ENCODE measurements around the gene VILL. TPM values are rescaled to one million over a fixed set of nuclear protein-coding genes. Genes with fewer than 3 reads are reported as not detected.

Gene VILL
- 10 to 100 TPM; 10.8 to 13.3 (median 11.3) TPM for polyA plus RNA-seq (ENCODE audit: insufficient read length in 4 of 4)

- no peak for DNase-seq (ENCODE audit: low read depth in 4 of 4, low spot score in 3 of 4)
Measured at GRCh38 chr3:37990527-37990926, at the start of gene VILL. TSS of gene VILL (plus strand) at chr3:37990786. CDS start at chr3:37993673, 2,887 bp downstream.

GRCh38 chr3:37941608-37942508 is 48.7 kb upstream of the VILL start:
- DNase-seq (ENCODE audit: low read depth in 4 of 4, low spot score in 3 of 4) = no peak

- no peak for DNase-seq (ENCODE audit: low read depth in 4 of 4, low spot score in 3 of 4)
Measured at GRCh38 chr3:37942646-37943045, 47.9 kb upstream of the VILL start.

- DNase-seq (ENCODE audit: low read depth in 4 of 4, low spot score in 3 of 4) = no peak
Measured at GRCh38 chr3:37943126-37943525, 47.5 kb upstream of the VILL start.

GRCh38 chr3:37943631-37944314 is 46.8 kb upstream of the VILL start:
- DNase-seq (ENCODE audit: low read depth in 4 of 4, low spot score in 3 of 4) = no peak

- DNase-seq (ENCODE audit: low read depth in 4 of 4, low spot score in 3 of 4) = no peak
Measured at GRCh38 chr3:37944391-37944842, 46.2 kb upstream of the VILL start.

- DNase-seq (ENCODE audit: low read depth in 4 of 4, low spot score in 3 of 4) = no peak
Measured at GRCh38 chr3:37945156-37945806, 45.3 kb upstream of the VILL start.

GRCh38 chr3:37945807-37946530 is 44.6 kb upstream of the VILL start:
- no peak for DNase-seq (ENCODE audit: low read depth in 4 of 4, low spot score in 3 of 4)

- no peak for DNase-seq (ENCODE audit: low read depth in 4 of 4, low spot score in 3 of 4)
Measured at GRCh38 chr3:37946531-37946889, 44.1 kb upstream of the VILL start.

- no peak for DNase-seq (ENCODE audit: low read depth in 4 of 4, low spot score in 3 of 4)
Measured at GRCh38 chr3:37949866-37950265, 40.7 kb upstream of the VILL start.

GRCh38 chr3:37952564-37952963 is 38.0 kb upstream of the VILL start:
- no peak for DNase-seq (ENCODE audit: low read depth in 4 of 4, low spot score in 3 of 4)

GRCh38 chr3:37953226-37953625 is 37.4 kb upstream of the VILL start:
- DNase-seq (ENCODE audit: low read depth in 4 of 4, low spot score in 3 of 4) = no peak

GRCh38 chr3:37953707-37954394 is 36.7 kb upstream of the VILL start:
- DNase-seq (ENCODE audit: low read depth in 4 of 4, low spot score in 3 of 4) = no peak

GRCh38 chr3:37954881-37955280 is 35.7 kb upstream of the VILL start:
- no peak for DNase-seq (ENCODE audit: low read depth in 4 of 4, low spot score in 3 of 4)

GRCh38 chr3:37955918-37956707 is 34.5 kb upstream of the VILL start:
- DNase-seq (ENCODE audit: low read depth in 4 of 4, low spot score in 3 of 4) = no peak

GRCh38 chr3:37956723-37957538 is 33.7 kb upstream of the VILL start:
- DNase-seq (ENCODE audit: low read depth in 4 of 4, low spot score in 3 of 4) = no peak

GRCh38 chr3:37957539-37957936 is 33.0 kb upstream of the VILL start:
- DNase-seq (ENCODE audit: low read depth in 4 of 4, low spot score in 3 of 4) = no peak

GRCh38 chr3:37961622-37962431 is 28.8 kb upstream of the VILL start:
- DNase-seq (ENCODE audit: low read depth in 4 of 4, low spot score in 3 of 4) = no peak
